HG03469 (cell line): ENCODE data around the gene CCL14.

Source experiments
- ATAC-seq: cut with Tn5 transposase; IDR thresholded peaks from one replicate; pipeline ENCODE4 v1.9.1; 2021; ENCODE audit warnings: mild to moderate bottlenecking, moderate library complexity, moderate number of reproducible peaks; ENCODE audit not compliant: unreplicated experiment

The CCL14 gene

DNA sequence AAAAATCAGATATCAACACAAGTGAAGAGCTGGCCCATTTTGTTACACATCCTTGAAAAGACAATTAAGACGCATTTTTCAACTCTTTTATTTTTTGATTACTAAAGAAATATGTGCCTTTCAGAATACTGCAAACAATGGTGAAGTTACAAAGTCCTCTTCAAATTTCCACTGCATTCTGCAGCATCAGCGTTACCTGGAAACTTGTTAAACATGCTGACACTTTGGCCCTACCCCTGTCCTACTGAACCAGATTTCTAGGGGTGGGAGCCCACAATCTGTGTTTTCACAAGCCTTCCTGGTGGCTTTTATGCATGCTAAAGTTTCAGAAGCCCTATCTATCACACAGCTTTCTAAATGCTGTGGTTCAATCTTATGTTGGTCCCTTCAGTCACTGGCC is 4.5 kb upstream of the CCL14 start:
- no peak for ATAC-seq

DNA sequence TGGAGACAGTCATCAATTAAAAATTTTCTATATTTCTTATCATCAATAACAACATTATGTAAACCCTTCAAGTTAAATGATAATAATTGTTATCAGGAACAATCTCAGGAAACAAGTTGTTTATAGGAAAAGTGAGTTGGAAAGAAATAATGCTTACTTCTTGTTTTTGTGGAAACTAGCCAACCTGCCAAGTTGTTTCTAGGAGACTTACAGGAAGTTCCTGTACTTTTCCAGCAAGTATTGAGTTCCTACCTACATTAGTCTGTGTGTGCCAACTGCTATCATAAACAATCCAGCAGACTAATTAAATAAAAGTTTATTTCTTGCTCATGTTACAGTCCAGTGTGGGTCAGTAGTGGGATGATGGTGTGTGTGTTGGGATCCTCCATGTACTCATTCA is 1.6 kb upstream of the CCL14 start:
- ATAC-seq: no peak

DNA sequence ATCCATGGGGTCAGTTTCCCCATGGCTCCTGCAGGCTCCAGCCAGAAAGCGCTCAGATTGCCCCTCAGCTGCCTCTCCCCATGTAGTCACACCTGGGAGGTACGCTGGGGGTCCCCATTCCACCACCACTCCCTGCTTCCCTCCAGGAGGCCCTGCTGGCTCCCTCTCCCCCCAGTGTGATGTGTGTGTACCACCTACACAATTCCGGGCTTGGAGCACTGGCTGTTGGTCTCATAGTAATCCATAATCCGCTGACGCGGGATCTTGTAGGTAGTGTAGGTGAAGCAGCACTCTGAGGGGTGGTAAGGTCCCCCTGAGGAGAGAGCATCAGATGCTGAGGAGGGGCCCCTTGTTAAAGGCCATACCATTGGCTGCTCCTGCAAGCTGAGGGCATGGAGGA is 2.4 kb downstream of the CCL14 start:
- no peak for ATAC-seq

DNA sequence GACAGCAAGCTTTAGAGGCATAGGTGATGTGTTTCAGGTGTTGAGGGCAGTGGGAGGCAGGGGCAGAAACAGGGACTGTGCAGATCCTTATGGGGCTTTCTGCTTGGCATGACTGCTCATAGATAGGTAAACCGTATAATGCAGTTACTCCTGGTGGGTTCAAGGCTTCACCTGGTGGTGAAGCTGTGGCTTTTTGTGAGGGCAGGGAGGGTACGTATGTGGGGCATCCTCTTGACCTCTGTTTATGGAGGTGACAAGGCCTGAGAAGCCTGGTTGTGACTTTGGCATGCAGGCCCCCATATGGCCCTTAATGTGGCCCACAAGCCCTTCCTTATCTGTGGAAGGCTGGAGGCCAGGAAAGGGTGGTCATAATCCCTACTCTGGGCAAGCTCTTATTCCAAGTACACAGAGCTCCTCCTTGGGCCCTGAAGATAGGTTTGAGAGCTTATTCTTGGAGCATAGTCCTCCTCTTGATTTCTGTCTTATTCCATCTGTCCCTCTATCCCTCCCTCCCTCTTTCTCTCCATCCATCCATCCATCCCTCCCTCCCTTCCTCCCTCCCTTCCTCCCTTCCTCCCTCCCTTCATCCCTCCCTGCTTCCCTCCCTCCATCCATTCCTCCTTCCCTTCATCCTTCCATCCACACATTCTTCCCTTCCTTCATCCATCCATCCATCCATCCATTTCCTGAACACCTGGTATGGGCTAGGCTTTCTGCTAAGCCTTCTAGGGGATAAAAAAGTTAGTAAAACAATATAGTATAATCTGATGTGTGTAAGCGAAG is 3.9 kb downstream of the CCL14 start:
- no peak for ATAC-seq

DNA sequence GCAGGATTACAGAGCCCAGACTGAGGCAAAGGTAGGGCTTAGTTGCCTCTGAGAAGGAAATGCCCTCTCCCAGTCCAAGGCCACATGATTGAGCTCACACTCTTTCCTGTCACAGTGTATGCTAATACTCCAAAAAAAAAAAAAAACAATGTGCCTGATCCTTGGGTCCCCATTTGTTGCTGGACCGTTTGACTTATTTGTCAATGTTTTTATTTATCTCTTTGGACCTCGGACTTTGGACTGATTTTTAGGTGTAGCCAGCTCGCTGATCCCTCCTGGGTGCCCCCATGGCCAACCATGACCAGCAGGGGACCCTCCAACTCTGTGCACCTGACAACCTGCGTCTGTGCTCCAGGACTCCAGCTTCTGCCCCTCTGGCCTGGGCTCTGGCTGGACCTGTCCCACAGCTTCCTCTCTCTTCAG is 4.6 kb downstream of the CCL14 start:
- ATAC-seq: no peak

DNA sequence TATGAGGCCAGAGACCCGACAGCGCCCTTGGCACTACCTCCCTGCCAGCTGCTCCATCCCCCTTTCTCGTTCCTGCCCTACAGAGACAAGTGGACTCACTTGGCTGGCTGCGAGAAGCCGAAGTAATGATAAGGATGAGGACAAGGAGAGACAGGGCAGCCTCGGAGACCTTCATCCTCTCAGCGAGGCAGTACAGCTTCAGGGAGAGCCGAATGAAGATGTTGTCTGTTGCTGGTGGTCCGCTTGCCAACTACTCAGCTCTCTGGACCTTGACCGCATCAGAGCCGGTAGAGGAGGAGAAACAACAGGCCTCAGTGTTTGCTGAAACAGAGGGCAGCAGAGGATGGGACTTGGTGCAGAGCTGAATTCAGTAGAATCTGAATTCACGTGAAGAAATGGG is 5.3 kb downstream of the CCL14 start, which contains the start of gene CCL16:
Gene CCL16 (minus strand): TSS at position 252 of the 400 bp plus-strand sequence. CDS start 77 bp downstream, at position 175.
- ATAC-seq: no peak

DNA sequence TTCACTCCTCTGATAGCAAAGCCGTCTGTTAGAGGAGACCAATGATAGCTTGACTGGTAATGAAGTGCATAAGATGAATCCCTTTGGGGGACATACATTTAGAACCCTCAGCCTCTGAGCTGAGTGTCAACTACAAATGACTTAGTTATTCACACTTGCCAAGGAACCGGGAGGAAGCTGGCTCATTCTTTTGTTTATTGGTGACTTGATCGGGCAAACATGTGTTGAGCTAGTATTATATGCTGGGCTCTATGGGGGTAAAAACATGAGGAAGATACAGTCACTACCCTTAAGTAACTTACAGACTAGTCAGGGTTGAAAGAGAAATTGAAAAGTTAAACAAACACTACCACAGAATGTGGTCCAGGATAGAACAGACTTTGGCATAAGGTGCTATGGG is 8.2 kb downstream of the CCL14 start:
- no peak for ATAC-seq

DNA sequence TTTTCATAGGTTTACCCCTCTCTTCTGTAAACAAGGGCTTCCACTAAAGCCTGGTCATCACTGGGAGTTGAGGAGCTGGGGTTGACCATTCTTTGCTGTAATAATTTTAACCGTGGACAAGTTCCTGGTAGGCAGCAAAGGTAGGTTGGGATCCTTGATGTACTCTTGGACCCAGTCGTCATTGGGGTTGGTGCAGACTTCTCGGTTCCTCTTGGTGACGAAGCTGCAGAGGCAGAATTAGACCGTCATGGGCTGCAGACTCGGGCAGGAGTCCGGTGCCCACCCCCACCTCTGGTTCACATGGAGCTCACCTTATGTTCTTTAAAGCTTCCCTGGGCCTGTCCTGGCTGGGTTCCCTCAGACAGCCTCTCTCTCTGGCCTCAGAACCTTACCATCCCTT is 9.0 kb downstream of the CCL14 start:
- ATAC-seq: no peak

DNA sequence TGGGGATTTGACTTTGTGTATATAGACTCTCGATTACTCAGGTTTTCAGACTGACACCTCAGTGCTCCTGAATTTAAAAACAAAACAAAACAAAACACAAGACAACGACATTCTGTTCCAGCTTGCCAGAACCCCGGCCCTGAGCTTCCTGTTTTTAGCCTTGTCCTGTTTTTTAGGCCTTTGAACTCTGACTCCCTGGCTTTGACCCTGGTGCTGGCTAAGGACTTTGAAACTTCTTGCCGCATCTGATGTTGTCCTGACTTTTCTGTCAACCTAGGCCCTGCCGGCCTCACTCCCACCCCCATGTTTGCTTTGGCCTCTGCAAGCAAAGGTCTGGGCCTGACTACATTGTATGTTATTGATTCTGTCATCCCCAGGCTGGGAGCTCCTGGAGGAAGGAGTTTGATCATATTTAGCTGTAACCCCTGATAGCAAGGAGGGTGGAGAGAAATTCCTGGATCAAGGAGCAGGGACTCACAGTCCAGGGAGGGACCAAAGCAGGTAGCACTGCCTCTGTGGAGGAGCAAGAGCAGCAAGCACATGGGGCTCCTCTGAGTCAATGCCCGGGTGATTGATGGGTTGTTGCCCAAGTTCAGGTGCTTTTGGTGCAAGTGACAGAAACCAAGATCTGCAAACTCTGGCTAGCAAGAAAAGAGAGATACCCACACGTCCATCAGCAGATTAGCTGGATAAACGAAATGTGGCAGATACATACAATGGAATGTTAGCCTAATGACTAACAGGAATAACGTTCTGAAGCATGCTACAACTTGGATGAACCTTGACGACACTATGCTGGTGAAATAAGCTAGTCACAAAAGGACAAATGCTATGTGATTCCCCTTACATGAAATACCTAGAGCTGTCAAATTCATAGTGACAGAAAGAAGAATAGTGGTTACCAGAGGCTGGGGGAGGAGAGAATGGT is 12.9 kb downstream of the CCL14 start:
- ATAC-seq: no peak

DNA sequence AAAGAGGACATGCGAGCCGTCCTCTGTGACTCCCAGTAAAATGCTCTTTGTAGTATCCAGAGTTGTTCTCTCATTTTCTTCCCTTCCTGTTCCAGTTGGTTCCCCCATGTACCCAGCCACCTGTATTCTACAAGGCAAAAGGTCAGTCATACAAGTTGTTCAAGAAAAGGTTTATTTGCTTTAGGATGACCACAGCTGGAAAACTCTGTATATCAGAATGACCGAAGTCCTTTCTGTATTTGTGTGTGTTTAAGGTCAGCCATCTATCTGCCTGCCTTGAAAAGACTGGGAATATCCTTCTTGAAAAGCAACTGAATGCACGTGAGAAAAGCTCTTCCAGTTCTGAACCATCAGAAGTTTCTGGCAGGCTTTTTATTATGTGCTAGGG is 13.6 kb downstream of the CCL14 start:
- no peak for ATAC-seq

DNA sequence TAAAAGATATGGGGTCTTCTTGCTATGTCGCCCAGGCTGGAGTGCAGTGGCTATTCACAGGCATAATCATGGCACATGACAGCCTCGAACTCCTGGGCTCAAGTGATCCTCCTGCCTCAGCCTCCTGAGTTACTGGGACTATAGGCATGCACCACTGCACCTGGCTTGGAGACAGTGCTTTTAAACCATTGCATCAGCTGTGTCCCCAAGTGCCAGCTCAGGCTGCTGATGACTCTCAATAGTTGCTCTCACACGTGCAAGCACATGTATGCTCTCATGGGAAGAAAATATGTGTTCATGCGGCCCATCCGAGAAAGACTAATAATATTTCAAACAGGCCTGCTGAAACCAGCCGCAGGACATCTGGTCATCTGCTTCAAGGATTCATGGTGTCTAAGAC is 14.0 kb downstream of the CCL14 start:
- ATAC-seq: no peak

DNA sequence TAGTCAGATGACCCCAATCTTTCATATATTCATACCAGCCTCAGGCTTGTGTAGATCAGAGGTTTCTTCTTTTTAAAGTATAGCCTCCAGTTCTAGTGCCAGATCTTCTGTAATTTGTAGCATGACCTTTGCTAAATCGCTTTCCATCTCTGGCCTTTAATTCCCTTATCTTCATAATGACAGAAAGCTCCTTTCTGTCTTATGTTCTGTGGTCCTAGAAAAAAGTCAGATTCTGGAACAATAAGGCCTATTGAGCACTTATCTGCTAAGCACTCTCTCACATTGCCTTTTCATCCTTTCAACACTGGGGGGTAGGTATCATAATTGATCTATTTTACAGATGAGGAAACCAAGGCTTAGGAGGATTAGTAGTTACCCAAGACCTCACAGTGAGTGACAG is 14.5 kb downstream of the CCL14 start:
- no peak for ATAC-seq

DNA sequence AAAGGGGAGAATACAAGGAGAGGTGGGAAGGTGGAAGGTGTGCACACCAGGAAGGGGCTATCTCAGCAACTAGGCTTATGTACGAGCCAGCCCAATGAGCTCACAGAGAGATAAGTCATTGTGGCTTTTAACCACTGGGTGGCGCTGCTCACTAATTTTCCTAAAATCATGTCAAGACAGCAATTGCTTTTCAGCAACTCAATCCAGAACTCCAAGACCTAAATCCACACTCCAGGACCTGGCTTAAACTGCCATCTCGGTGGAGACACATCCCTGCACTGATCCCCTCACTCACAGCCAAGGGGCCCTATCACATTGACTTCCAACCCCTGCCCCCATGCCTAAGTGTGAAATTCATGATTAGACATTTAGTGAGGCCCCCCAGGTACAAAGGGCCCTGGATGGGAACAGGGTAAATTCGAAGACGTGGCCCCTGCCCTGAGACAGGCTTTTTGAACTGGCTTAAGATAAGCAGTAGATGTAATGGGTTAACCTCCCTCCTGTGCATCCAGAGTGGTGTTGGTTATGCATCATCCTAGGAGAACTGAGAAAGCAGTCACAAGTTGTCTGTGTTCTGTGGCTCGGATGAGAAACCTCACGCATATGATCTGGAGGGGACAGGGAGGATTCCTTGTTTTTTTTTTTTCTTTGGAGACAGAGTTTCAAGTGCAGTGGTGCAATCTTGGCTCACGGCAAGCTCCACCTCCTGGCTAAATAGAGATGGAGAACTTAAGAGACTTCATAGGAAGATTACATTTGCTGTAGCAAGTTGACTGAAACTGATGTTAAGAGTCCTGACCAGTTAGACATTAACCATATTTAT is 16.8 kb downstream of the CCL14 start:
- ATAC-seq: no peak

DNA sequence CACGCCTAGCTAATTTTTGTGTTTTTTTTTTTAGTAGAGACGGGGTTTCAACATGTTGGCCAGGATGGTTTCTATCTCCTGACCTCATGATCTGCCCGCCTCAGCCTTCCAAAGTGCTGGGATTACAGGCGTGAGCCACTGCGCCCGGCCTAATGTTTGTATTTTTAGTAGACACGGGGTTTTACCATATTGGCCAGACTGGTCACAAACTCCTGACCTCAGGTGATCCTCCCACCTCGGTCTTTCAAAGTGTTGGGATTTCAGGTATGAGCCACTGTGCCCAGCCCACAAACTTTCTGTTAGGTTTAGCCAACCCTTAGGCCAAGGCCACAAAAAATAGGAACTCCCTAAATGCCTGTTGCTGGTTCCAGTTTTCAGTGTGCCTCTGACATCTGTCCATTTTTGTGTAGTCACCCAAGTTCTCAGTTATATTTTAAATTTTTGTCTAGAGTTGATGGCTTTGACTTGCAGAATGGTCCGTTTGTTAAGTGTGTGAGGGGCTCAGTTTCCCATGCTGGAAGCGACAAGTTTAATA is 17.9 kb downstream of the CCL14 start:
- ATAC-seq: no peak

DNA sequence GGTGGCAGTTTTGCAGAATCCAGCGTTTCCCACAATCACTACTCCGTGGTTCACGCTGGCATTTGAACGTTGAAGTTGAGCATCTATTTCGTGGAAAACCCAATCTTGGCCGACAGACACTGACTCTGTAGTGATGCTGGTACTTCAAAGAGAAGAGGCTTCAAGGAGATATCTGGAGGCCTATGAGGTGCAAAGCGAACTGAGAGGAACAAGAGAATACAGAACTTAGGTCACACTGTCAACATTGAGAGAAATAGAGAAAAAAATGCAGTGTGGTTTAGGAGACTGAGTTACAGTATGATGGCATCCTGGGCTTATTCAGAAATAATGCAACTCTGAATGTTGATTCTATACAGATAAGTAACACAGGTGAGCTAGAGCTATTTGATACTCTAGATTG is 21.3 kb downstream of the CCL14 start:
- no peak for ATAC-seq

DNA sequence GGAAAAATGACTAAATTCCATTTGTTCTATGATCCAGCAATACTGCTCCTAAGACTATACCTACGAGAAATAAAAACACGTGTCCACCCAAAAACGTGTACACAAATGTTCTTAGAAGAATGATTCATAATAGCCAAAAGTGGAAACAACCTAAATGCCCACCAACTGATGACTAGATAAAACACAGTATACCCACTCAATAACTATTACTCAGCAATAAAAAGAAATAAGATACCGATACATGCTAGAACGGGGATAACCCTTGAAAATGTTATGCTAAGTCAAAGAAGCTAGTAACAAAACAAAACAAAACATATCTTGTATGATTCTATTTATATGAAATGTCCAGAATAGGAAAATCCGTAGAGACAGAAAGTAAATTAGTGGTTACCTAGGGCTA is 22.9 kb downstream of the CCL14 start:
- ATAC-seq: no peak

DNA sequence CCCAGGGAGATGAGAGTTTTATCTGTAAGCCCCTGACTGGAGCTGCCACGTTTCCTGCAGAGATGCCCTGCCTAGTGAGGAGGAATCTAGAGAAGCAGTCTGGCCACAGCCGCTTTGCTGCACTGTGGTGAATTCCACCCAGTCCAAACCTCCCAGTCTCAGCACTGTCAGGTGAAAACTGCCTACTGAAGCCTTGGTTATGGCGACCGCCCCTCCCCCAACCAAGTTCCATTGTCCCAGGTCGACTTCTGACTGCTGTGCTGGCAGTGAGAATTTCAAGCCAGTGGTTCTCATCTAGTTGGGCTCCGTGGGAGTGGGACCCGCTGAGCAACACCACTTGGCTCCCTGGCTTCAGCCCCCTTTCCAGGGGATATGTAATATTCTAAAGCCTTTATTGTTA is 32.8 kb downstream of the CCL14 start:
- ATAC-seq: no peak

DNA sequence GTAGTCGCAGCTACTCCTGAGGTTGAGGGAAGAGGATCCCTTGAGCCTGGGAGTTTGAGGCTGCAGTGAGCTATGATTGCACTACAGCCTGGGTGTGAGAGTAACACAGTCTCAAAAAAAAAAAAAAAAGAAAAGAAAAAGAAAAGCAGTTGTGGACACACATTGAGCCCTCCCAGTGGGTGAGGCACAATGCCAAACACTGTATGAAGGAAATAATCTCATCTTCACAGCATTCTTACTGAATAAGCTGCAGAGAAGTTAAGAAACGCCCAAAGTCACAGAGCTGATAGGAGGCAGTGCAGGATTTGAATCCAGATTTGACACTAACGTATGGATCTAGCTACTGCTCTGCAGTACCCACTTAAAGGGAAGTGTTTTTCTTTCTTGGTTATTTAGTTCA is 37.1 kb downstream of the CCL14 start:
- ATAC-seq: no peak

DNA sequence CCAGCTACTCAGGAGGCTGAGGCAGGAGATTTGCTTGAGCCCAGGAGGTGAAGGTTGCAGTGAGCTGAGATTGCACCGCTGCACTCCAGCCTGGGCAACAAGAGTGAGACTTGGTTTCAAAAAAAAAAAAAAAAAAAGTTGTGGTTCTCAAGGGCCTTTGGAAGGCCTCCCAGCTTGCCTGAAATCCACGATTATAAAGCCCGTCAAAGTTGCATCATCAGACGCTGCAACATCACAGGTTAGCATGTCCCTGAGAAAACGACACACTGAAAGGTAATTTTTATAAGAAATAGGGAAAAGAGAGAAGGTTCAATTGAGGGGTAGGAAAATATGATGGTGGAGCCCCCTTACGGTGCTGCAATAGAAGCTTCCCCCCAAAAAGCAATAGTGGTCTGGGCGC is 38.4 kb downstream of the CCL14 start:
- ATAC-seq: no peak

DNA sequence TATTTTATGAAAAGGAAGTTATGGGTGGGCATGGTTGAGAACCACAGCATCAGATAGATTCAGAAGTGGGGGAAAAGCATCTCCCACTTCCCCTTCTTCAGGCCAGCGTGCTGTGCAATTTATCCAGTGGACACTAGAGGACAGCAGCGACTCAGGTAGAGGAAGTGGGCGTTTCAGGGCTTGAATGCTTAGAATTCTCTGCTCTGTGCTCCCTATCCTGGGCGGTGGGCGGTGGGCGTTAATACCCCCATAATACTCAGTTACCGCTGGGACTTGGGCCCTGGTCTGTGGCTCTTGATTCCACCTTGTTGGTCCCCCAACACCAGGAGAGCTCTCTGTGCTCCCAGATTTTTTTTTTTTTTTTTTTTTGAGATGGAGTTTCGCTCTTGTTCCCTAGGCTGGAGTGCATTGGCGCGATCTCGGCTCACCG is 39.4 kb downstream of the CCL14 start:
- no peak for ATAC-seq

DNA sequence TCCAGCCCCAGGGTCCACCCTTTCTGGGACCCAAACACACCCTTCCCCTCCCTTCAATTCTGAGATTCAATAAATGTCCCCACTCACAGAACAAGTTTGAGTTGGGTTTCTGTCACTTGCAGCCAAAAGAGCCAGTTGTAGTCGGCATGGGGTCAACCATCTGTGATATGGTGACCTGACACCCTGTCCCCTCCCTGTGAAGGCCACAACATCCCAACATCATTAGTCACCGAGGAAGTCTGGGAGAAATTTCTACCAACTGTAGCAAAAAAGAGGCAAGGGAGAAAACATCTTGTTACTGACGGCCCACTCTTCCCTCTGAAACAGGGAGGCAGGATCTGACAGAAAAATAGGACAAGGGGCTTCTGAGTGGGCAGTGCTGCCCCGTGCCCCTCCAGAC is 42.4 kb downstream of the CCL14 start:
- ATAC-seq: no peak
